NT2/D1 (cell line): ENCODE data around the gene HRNR.

ENCODE experiments used
- SUZ12 ChIP-seq: IDR thresholded peaks from 2 replicates; pipeline ENCODE4 v1.6.1; 2011; ENCODE audit not compliant: insufficient read length, insufficient read depth; ENCODE audit errors: extremely low read depth
- YY1 ChIP-seq: IDR thresholded peaks from 2 replicates; pipeline ENCODE4 v1.6.1; 2011; ENCODE audit not compliant: insufficient read length, insufficient read depth
- ZNF274 ChIP-seq: IDR thresholded peaks from 2 replicates; pipeline ENCODE4 v1.6.1; 2011; ENCODE audit warnings: mild to moderate bottlenecking, low read depth, low read length

- TF ChIP-seq ZNF274 (no peak), SUZ12 (no peak), YY1 (no peak)
Observed at GRCh38 chr1:152225678-152226077, 1.7 kb upstream of the HRNR start.
